ENCODE results near the gene TNXB.

The TNXB gene

DNA sequence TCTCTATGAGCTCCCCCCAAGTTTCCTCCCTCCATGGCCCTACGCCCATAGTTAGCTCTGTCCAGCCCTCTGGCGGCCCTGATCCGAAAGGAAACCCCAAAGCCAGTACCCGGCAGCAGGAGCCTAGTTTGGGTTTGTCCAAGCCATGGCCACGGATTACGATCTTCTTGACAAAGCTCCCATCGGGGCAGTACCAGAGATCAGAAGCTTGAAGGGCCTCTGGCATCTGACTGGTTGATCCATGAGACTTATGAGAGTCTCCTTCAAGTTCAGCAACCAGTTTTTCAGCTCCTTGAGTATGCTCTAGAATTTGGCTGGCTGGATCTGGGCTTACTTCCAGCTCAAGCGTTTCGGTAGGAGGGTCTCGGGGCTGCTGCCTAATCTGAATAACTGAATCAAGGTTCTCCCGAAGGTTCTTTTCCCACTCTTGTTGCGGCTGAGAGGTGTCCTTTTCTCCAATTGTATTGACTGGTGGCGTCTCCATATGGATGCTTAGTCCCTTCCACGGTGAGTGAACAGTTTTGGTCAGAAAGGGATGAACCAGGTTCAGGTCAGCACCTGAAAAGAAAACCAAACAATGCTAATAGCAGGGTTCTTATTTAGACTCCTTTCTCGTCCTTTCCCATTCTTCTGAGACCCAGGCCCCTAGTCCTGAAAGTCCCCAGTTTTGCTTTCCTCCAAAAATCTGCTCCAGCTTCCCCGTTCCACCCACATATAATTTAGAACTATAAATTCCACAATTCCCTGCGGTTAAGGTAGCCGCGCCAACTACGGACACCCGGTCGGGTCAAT lies 20.4 kb upstream of the TNXB start:
- Mint-ChIP-seq H3K36me3 (ENCODE audit: low read depth) (peaks cover 10% of the 10 kb centered on the region), H3K27me3 (ENCODE audit: low read depth, poor library complexity) (peaks cover 21% of the 10 kb centered on the region), H3K27ac (peak overlapping the region; percentile 88), H3K4me1 (peaks cover 52% of the 10 kb centered on the region), H3K9me3 (no peaks in the 10 kb centered on the region), H3K4me3 (peak overlapping the region; percentile 97)
- DNase-seq: no peak
- TF ChIP-seq, protein P1, sequence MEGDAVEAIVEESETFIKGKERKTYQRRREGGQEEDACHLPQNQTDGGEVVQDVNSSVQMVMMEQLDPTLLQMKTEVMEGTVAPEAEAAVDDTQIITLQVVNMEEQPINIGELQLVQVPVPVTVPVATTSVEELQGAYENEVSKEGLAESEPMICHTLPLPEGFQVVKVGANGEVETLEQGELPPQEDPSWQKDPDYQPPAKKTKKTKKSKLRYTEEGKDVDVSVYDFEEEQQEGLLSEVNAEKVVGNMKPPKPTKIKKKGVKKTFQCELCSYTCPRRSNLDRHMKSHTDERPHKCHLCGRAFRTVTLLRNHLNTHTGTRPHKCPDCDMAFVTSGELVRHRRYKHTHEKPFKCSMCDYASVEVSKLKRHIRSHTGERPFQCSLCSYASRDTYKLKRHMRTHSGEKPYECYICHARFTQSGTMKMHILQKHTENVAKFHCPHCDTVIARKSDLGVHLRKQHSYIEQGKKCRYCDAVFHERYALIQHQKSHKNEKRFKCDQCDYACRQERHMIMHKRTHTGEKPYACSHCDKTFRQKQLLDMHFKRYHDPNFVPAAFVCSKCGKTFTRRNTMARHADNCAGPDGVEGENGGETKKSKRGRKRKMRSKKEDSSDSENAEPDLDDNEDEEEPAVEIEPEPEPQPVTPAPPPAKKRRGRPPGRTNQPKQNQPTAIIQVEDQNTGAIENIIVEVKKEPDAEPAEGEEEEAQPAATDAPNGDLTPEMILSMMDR (IDR thresholded peaks at IDR 0.05): no peak

DNA sequence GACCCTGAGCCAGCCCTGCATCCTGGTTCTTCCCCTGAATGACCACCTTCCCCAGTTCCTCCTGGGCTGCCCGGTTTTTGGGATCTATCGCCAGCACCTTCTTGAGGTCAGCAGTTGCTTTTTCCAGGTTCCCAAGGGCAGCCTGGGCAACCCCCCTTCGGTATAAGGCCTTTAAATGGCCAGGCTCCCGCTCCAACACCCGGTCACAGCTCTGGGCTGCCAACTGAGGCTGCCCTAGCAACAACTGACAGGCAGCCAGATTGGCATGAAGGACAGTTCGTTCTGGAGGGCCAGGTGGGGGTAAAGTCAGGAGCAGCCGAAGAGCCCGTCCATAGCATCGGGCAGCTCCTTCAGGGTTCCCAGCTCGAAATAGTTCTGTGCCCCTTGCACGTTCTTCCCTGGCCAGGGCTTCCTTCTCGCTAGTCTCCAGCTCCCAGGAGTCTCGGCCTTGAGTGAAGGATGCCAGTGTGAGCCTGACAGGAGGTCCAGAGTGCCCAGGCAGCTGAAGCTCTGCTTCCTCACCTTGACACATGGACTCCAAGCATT lies 19.7 kb upstream of the TNXB start:
- TF ChIP-seq, protein P1 (IDR thresholded peaks at IDR 0.05): no peak
- no peaks in the 10 kb centered on the region for H3K9me3 Mint-ChIP-seq
- DNase-seq: no peak
- peaks cover 52% of the 10 kb centered on the region for H3K4me1 Mint-ChIP-seq
- H3K36me3 Mint-ChIP-seq (ENCODE audit: low read depth): peaks cover 17% of the 10 kb centered on the region
- H3K27me3 Mint-ChIP-seq (ENCODE audit: low read depth, poor library complexity): peaks cover 14% of the 10 kb centered on the region
- H3K27ac Mint-ChIP-seq: peak overlapping the region; percentile 100
- H3K4me3 Mint-ChIP-seq: peak overlapping the region; percentile 100

DNA sequence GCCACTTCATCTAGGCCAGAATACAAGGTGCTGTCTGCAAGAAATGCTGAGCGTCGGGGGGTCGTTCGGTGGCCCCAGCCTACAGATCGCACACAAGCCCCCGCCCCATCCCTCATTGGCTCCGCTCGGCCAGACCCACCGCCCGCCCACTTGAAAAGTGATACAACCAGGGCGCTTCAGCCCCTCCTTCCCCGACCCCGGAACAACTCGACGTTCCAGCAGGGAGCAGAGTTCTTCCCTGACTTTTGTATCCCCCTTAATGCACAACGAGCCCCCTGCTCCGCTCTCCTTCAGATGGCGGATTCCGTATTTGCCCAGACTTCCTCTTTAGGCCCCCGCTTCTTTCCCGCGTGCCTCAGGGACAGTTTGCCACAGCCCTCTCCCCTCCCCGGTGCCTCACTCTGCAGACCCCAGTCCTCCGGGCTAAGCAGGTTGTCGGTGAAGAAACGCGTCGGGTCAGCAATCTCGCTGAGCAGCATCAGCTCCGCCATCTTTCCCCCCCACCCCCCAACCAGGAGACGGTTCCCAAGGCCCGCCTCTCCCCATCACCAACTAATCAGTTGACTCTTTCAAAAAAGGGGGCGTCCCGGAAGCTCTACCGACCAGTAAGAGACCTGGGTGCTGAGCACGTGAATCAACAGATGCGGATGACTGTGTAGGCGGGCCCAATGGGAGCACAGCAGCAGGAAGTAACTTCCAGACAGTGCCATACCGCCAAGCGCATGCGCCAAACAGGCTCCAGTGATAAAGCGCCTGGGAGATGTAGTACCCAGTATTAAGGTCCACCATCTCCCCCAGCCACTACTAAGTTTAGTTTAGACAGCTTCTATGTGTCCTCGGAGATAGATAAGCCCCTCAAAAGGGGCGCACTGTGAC lies 18.8 kb upstream of the TNXB start, which contains the start of gene ATF6B:
Gene ATF6B, minus strand, starts transcription at position 530 of the 876 bp plus-strand sequence. Its CDS starts 39 bp downstream, at position 491.
- peak; percentile 94 for DNase-seq

DNA sequence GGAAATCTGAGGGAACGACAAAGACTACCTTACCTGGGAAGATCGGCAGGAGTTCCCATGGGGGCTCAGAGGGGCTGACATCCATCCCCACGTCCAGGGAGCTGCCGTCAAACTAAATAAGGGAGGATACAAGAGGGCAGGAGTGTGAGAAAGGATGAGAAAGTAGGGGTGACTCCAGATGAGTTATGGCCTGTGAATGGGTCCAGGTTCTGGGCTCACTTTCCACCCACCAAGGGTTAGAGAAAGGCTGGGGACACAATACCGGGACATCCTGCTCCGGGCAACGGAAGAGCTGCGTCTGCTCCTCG lies 18.2 kb upstream of the TNXB start:
- peaks cover 29% of the 10 kb centered on the region for H3K36me3 Mint-ChIP-seq (ENCODE audit: low read depth)
- peaks cover 52% of the 10 kb centered on the region for H3K4me1 Mint-ChIP-seq
- DNase-seq: no peak
- H3K27ac Mint-ChIP-seq: peak overlapping the region; percentile 100
- peak overlapping the region; percentile 100 for H3K4me3 Mint-ChIP-seq
- H3K27me3 Mint-ChIP-seq (ENCODE audit: low read depth, poor library complexity): peaks cover 3% of the 10 kb centered on the region
- TF ChIP-seq, protein P1 (IDR thresholded peaks at IDR 0.05): no peak
- no peaks in the 10 kb centered on the region for H3K9me3 Mint-ChIP-seq

More for the DNA sequence above, 18.8 kb upstream of the TNXB start, which contains the start of gene ATF6B:
- TF ChIP-seq, protein P1 (IDR thresholded peaks at IDR 0.05): no peak
- peak within 1 kb of the TSS; percentile 100 for H3K27ac Mint-ChIP-seq
- no peaks in the 10 kb centered on the region for H3K9me3 Mint-ChIP-seq
- H3K4me1 Mint-ChIP-seq: peaks cover 52% of the 10 kb centered on the region
- peak within 1 kb of the TSS; percentile 100 for H3K4me3 Mint-ChIP-seq
- H3K27me3 Mint-ChIP-seq (ENCODE audit: low read depth, poor library complexity): peaks cover 7% of the 10 kb centered on the region
- H3K36me3 Mint-ChIP-seq (ENCODE audit: low read depth): peaks cover 24% of the 10 kb centered on the region

DNA sequence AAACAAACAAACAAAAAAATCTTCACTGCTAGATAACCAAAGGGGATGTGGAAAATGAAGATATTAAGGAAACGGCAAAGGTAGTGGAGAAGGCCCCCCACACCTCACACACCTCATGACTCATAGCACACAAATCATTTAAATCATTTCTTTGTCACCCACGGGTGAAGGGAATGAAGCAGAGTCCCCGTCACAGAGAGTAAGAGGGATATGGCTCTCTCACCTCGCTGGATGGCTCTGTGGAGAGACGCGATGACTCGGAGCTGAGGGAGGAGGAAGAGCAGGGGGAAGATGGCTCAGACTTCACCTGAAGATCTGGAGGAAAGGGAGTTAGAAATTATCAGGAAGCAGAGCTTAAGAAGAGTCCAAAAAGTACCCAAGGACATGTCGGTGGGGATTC lies 17.7 kb upstream of the TNXB start:
- Mint-ChIP-seq H3K4me1 (peaks cover 52% of the 10 kb centered on the region), H3K9me3 (no peaks in the 10 kb centered on the region), H3K27ac (peak overlapping the region; percentile 100), H3K36me3 (ENCODE audit: low read depth) (peaks cover 33% of the 10 kb centered on the region), H3K4me3 (peak overlapping the region; percentile 100), H3K27me3 (ENCODE audit: low read depth, poor library complexity) (no peaks in the 10 kb centered on the region)
- no peak for DNase-seq
- TF ChIP-seq, protein P1 (IDR thresholded peaks at IDR 0.05): no peak

Data from nephron progenitor cell (in vitro differentiated cells).